Large intestine (tissue), 3 donors: ENCODE data around the gene SNX2. TPM values are rescaled to one million over a fixed set of nuclear protein-coding genes. Genes with fewer than 3 reads are reported as not detected.

Source experiments
- DNase-seq, 2 donors: peaks; one replicate each; pipeline versions ENCODE4 v3.0.0 to v3.0.0-alpha.2; 2013
- H3K27ac ChIP-seq: one replicate; pipeline ENCODE4 v1.5.1; 2013; ENCODE audit warnings: low read length
- H3K27me3 ChIP-seq: 2 replicates; pipeline ENCODE4 v1.6.1; 2013; ENCODE audit warnings: low read length; ENCODE audit not compliant: control insufficient read depth, insufficient read depth
- H3K36me3 ChIP-seq: 2 replicates; pipeline ENCODE4 v1.6.1; 2013; ENCODE audit warnings: low read length; ENCODE audit not compliant: control insufficient read depth, insufficient read depth
- H3K4me1 ChIP-seq: one replicate; pipeline ENCODE4 v1.6.1; 2013; ENCODE audit warnings: low read length; ENCODE audit not compliant: control insufficient read depth, insufficient read depth
- H3K4me3 ChIP-seq: one replicate; pipeline ENCODE4 v1.5.1; 2013; ENCODE audit warnings: low read length
- H3K9me3 ChIP-seq: one replicate; pipeline ENCODE4 v1.6.1; 2013; ENCODE audit warnings: mild to moderate bottlenecking, low read depth, low read length, moderate library complexity; ENCODE audit not compliant: control insufficient read depth
- WGBS: methylation state at CpG from one replicate; pipeline ENCODE4 v1.1.5; 2013; ENCODE audit warnings: low lambda C conversion rate; ENCODE audit not compliant: insufficient coverage; 5-methylcytosine and 5-hydroxymethylcytosine counted together
- polyA plus RNA-seq: library from polyadenylated mRNA; unstranded; fragments of 120-200 nt; gene quantifications from one replicate; pipeline ENCODE4 v1.2.1, GENCODE V29; 2013

Gene SNX2
- polyA plus RNA-seq, 1 donor = 133 TPM

GRCh38 chr5:122745597-122745996, 29.3 kb upstream of the SNX2 start:
- no peak overlapping the region for H3K4me3 ChIP-seq
- no peaks in the 10 kb centered on the region for H3K9me3 ChIP-seq
- no peaks in the 10 kb centered on the region for H3K36me3 ChIP-seq
- no peak overlapping the region for H3K27ac ChIP-seq
- no peak for DNase-seq
- H3K4me1 ChIP-seq = peaks cover 5% of the 10 kb centered on the region
- no CpG with 5 or more reads among the region's 2 CpGs for WGBS
- H3K27me3 ChIP-seq = no peaks in the 10 kb centered on the region

GRCh38 chr5:122749886-122750285, 25.0 kb upstream of the SNX2 start:
- H3K27ac ChIP-seq = no peak overlapping the region
- H3K27me3 ChIP-seq = no peaks in the 10 kb centered on the region
- H3K4me1 ChIP-seq = no peaks in the 10 kb centered on the region
- H3K9me3 ChIP-seq = no peaks in the 10 kb centered on the region
- no peak for DNase-seq
- H3K36me3 ChIP-seq = no peaks in the 10 kb centered on the region
- WGBS = no CpG with 5 or more reads among the region's 2 CpGs
- H3K4me3 ChIP-seq = no peak overlapping the region

- no peaks in the 10 kb centered on the region for H3K9me3 ChIP-seq
- H3K27ac ChIP-seq = peak overlapping the region; percentile 48
- H3K4me3 ChIP-seq = no peak overlapping the region
- DNase-seq = peak; percentile 75 to 83
- WGBS = no CpG with 5 or more reads among the region's 7 CpGs
- no peaks in the 10 kb centered on the region for H3K27me3 ChIP-seq
- no peaks in the 10 kb centered on the region for H3K36me3 ChIP-seq
- H3K4me1 ChIP-seq = no peaks in the 10 kb centered on the region
These were observed 23.5 kb upstream of the SNX2 start for GRCh38 chr5:122751293-122751782.

- no peak overlapping the region for H3K27ac ChIP-seq
- DNase-seq = no peak
- no peaks in the 10 kb centered on the region for H3K27me3 ChIP-seq
- H3K9me3 ChIP-seq = peaks cover 6% of the 10 kb centered on the region
- no peaks in the 10 kb centered on the region for H3K4me1 ChIP-seq
- H3K4me3 ChIP-seq = no peak overlapping the region
- no peaks in the 10 kb centered on the region for H3K36me3 ChIP-seq
These were observed 21.4 kb upstream of the SNX2 start for GRCh38 chr5:122753500-122753899.

- Histone ChIP-seq H3K36me3 (no peaks in the 10 kb centered on the region), H3K27ac (no peak overlapping the region), H3K4me1 (peaks cover 3% of the 10 kb centered on the region), H3K27me3 (no peaks in the 10 kb centered on the region), H3K4me3 (no peak overlapping the region), H3K9me3 (peaks cover 9% of the 10 kb centered on the region)
- DNase-seq = no peak
- no CpG with 5 or more reads among the region's 2 CpGs for WGBS
These were observed 19.1 kb upstream of the SNX2 start for GRCh38 chr5:122755783-122756182.

GRCh38 chr5:122756264-122756911, 18.5 kb upstream of the SNX2 start:
- H3K27ac ChIP-seq = no peak overlapping the region
- DNase-seq = no peak
- 100% methylated on average over 1 of the region's 2 CpGs for whole genome bisulfite sequencing

GRCh38 chr5:122757285-122757684, 17.6 kb upstream of the SNX2 start:
- H3K36me3 ChIP-seq = no peaks in the 10 kb centered on the region
- no peak overlapping the region for H3K27ac ChIP-seq
- 100% methylated on average over 1 of the region's 4 CpGs for WGBS
- H3K27me3 ChIP-seq = no peaks in the 10 kb centered on the region
- no peak for DNase-seq
- peaks cover 3% of the 10 kb centered on the region for H3K4me1 ChIP-seq
- H3K4me3 ChIP-seq = no peak overlapping the region
- H3K9me3 ChIP-seq = peaks cover 9% of the 10 kb centered on the region

More at GRCh38 chr5:122756264-122756911, 18.5 kb upstream of the SNX2 start:
- H3K4me1 ChIP-seq = peaks cover 3% of the 10 kb centered on the region
- no peaks in the 10 kb centered on the region for H3K36me3 ChIP-seq
- peaks cover 9% of the 10 kb centered on the region for H3K9me3 ChIP-seq
- no peaks in the 10 kb centered on the region for H3K27me3 ChIP-seq
- no peak overlapping the region for H3K4me3 ChIP-seq

GRCh38 chr5:122759241-122760070, 15.4 kb upstream of the SNX2 start:
- Histone ChIP-seq H3K27me3 (no peaks in the 10 kb centered on the region), H3K27ac (peak overlapping the region; percentile 83), H3K36me3 (no peaks in the 10 kb centered on the region), H3K9me3 (peaks cover 9% of the 10 kb centered on the region), H3K4me3 (no peak overlapping the region), H3K4me1 (peaks cover 3% of the 10 kb centered on the region)
- DNase-seq = peak; percentile 63 to 80
- WGBS = 44% methylated on average over 8 of the region's 9 CpGs

GRCh38 chr5:122760236-122760635, 14.6 kb upstream of the SNX2 start:
- DNase-seq = no peak
- no peak overlapping the region for H3K4me3 ChIP-seq
- H3K27ac ChIP-seq = peak overlapping the region; percentile 83
- WGBS = 80% methylated on average over 1 of the region's 2 CpGs
- H3K9me3 ChIP-seq = peaks cover 9% of the 10 kb centered on the region
- H3K4me1 ChIP-seq = peaks cover 3% of the 10 kb centered on the region
- H3K27me3 ChIP-seq = no peaks in the 10 kb centered on the region
- H3K36me3 ChIP-seq = no peaks in the 10 kb centered on the region

- WGBS = no CpG with 5 or more reads among the region's 1 CpG
- Histone ChIP-seq H3K4me1 (peaks cover 3% of the 10 kb centered on the region), H3K27ac (no peak overlapping the region), H3K4me3 (no peak overlapping the region), H3K9me3 (peaks cover 9% of the 10 kb centered on the region), H3K36me3 (no peaks in the 10 kb centered on the region), H3K27me3 (no peaks in the 10 kb centered on the region)
- DNase-seq = no peak
These were observed 13.8 kb upstream of the SNX2 start for GRCh38 chr5:122761115-122761514.
